ENCODE results near the gene DSN1.

Gene DSN1

GRCh38 chr20:36820928-36821327, 47.4 kb upstream of the DSN1 start:
- no peak overlapping the region for H2AFZ ChIP-seq (ENCODE audit: low read length)
- no peak for TF ChIP-seq EZH2 (IDR thresholded peaks at IDR 0.05; ENCODE audit: borderline replicate concordance, low read length)
- TF ChIP-seq, protein P1, sequence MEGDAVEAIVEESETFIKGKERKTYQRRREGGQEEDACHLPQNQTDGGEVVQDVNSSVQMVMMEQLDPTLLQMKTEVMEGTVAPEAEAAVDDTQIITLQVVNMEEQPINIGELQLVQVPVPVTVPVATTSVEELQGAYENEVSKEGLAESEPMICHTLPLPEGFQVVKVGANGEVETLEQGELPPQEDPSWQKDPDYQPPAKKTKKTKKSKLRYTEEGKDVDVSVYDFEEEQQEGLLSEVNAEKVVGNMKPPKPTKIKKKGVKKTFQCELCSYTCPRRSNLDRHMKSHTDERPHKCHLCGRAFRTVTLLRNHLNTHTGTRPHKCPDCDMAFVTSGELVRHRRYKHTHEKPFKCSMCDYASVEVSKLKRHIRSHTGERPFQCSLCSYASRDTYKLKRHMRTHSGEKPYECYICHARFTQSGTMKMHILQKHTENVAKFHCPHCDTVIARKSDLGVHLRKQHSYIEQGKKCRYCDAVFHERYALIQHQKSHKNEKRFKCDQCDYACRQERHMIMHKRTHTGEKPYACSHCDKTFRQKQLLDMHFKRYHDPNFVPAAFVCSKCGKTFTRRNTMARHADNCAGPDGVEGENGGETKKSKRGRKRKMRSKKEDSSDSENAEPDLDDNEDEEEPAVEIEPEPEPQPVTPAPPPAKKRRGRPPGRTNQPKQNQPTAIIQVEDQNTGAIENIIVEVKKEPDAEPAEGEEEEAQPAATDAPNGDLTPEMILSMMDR (IDR thresholded peaks at IDR 0.05; ENCODE audit: low read length) = no peak
- no peaks in the 10 kb centered on the region for H3K27me3 ChIP-seq (ENCODE audit: insufficient read depth, low read length)
- H3K36me3 ChIP-seq (ENCODE audit: insufficient read depth, low read length) = no peaks in the 10 kb centered on the region
- no peaks in the 10 kb centered on the region for H3K9me3 ChIP-seq (ENCODE audit: low read length)
- no peak overlapping the region for H3K4me3 ChIP-seq (ENCODE audit: low read depth, low read length, poor library complexity, severe bottlenecking)
- H3K9me2 ChIP-seq (ENCODE audit: low read depth, low read length) = no peaks in the 10 kb centered on the region
- H4K20me1 ChIP-seq (ENCODE audit: insufficient read depth, low read length) = no peaks in the 10 kb centered on the region
- no peak overlapping the region for H3K27ac ChIP-seq (ENCODE audit: low read depth, low read length, poor library complexity, severe bottlenecking)
- no peaks in the 10 kb centered on the region for H3K79me2 ChIP-seq (ENCODE audit: insufficient read depth, low read length)
- H3F3A ChIP-seq (ENCODE audit: insufficient read depth, low read length) = no peaks in the 10 kb centered on the region
- H3K4me2 ChIP-seq (ENCODE audit: low read length) = no peak overlapping the region
- no peak overlapping the region for H3K9ac ChIP-seq (ENCODE audit: low read length)
- no peaks in the 10 kb centered on the region for H3K4me1 ChIP-seq (ENCODE audit: insufficient read depth, low read length, severe bottlenecking)

GRCh38 chr20:36820073-36820472, 46.5 kb upstream of the DSN1 start:
- Histone ChIP-seq H3K9me3 (ENCODE audit: low read length) (no peaks in the 10 kb centered on the region), H3K36me3 (ENCODE audit: insufficient read depth, low read length) (peaks cover 5% of the 10 kb centered on the region; the same call in 1 of the 2 replicates), H3K27me3 (ENCODE audit: insufficient read depth, low read length) (no peaks in the 10 kb centered on the region), H3K4me3 (ENCODE audit: low read depth, low read length, poor library complexity, severe bottlenecking) (no peak overlapping the region), H2AFZ (ENCODE audit: low read length) (no peak overlapping the region), H3K4me2 (ENCODE audit: low read length) (no peak overlapping the region), H3F3A (ENCODE audit: insufficient read depth, low read length) (no peaks in the 10 kb centered on the region), H3K9me2 (ENCODE audit: low read depth, low read length) (no peaks in the 10 kb centered on the region), H3K79me2 (ENCODE audit: insufficient read depth, low read length) (no peaks in the 10 kb centered on the region), H3K4me1 (ENCODE audit: insufficient read depth, low read length, severe bottlenecking) (no peaks in the 10 kb centered on the region), H3K27ac (ENCODE audit: low read depth, low read length, poor library complexity, severe bottlenecking) (no peak overlapping the region), H4K20me1 (ENCODE audit: insufficient read depth, low read length) (no peaks in the 10 kb centered on the region), H3K9ac (ENCODE audit: low read length) (no peak overlapping the region)
- TF ChIP-seq, protein P1 (IDR thresholded peaks at IDR 0.05; ENCODE audit: low read length) = no peak
- no peak for TF ChIP-seq EZH2 (IDR thresholded peaks at IDR 0.05; ENCODE audit: borderline replicate concordance, low read length)

DNA sequence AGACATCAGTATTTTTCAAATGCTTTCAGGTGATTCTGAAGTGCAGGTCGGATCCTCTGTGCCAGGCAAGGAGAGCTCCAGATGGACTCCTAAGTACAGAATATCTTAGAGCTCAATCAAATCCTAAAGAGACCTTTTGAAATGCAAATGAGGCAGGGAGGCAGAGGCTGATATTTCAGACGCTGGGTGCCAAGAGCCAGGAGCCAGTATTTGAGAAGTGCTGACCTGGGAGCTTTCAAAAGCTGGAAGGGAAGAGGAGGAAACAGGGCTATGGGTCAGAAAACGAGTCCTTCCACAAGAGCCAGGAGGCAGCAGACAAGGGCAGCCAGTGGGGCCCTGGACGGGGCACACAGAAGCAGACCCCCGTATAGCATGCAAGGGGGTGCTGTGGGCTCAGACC, 46.1 kb upstream of the DSN1 start:
- no peaks in the 10 kb centered on the region for H3K9me3 ChIP-seq (ENCODE audit: low read length)
- no peak overlapping the region for H3K27ac ChIP-seq (ENCODE audit: low read depth, low read length, poor library complexity, severe bottlenecking)
- H3K9ac ChIP-seq (ENCODE audit: low read length) = no peak overlapping the region
- no peaks in the 10 kb centered on the region for H3K79me2 ChIP-seq (ENCODE audit: insufficient read depth, low read length)
- no peak overlapping the region for H2AFZ ChIP-seq (ENCODE audit: low read length)
- no peak overlapping the region for H3K4me3 ChIP-seq (ENCODE audit: low read depth, low read length, poor library complexity, severe bottlenecking)
- peaks cover 6% of the 10 kb centered on the region; the same call in 1 of the 2 replicates for H3K36me3 ChIP-seq (ENCODE audit: insufficient read depth, low read length)
- H3K4me2 ChIP-seq (ENCODE audit: low read length) = no peak overlapping the region
- H3K9me2 ChIP-seq (ENCODE audit: low read depth, low read length) = no peaks in the 10 kb centered on the region
- no peaks in the 10 kb centered on the region for H3F3A ChIP-seq (ENCODE audit: insufficient read depth, low read length)
- no peaks in the 10 kb centered on the region for H3K4me1 ChIP-seq (ENCODE audit: insufficient read depth, low read length, severe bottlenecking)
- H4K20me1 ChIP-seq (ENCODE audit: insufficient read depth, low read length) = no peaks in the 10 kb centered on the region
- TF ChIP-seq, protein P1 (IDR thresholded peaks at IDR 0.05; ENCODE audit: low read length) = no peak
- no peak for TF ChIP-seq EZH2 (IDR thresholded peaks at IDR 0.05; ENCODE audit: borderline replicate concordance, low read length)
- H3K27me3 ChIP-seq (ENCODE audit: insufficient read depth, low read length) = no peaks in the 10 kb centered on the region

Measured in OCI-LY1 (cell line).